Suprapubic skin (tissue), 4 donors: ENCODE results near the gene MAST4.

Experiments used
- CTCF ChIP-seq, 2 donors: fragments of 200-600 bp in 1 of 2; fragments of 450-650 bp in 1 of 2; sonication (generic) in 1 of 2; IDR thresholded peaks; one replicate each; pipeline ENCODE4 v1.5.1; 2016 to 2019; ENCODE audit warnings: antibody characterized with exemption in 2 of 2, mild to moderate bottlenecking in 1 of 2, moderate library complexity in 1 of 2
- POLR2A ChIP-seq, 2 donors: fragments of 450-650 bp; IDR thresholded peaks; one replicate each; pipeline ENCODE4 v1.6.1; 2017; ENCODE audit warnings: antibody characterized with exemption in 2 of 2, mild to moderate bottlenecking in 2 of 2, moderate library complexity in 2 of 2
- POLR2AphosphoS5 ChIP-seq, 3 donors: sonication (generic); formaldehyde crosslinking; IDR thresholded peaks; one replicate each; pipeline ENCODE4 v1.6.1; 2017; ENCODE audit warnings: antibody characterized with exemption in 3 of 3

GRCh38 chr5:67183859-67184258, 587.7 kb downstream of the MAST4 start:
- TF ChIP-seq CTCF (IDR thresholded peaks at IDR 0.05) (no peak), POLR2A (IDR thresholded peaks at IDR 0.05) (no peak), POLR2AphosphoS5 (IDR thresholded peaks at IDR 0.05) (no peak)
